ENCODE results near the gene ADCY3. TPM values are rescaled to one million over a fixed set of nuclear protein-coding genes. Genes with fewer than 3 reads are reported as not detected.
"Not testable (repeated sequence)": the region's sequence is repeated elsewhere in the genome, so short reads cannot be mapped to it uniquely, and the experiment has no call there.

ADCY3 gene
- polyA plus RNA-seq, 1 donor (not counting 4 experiments of a cell fraction or from before 2014, with no cell fraction given) = 33.2 TPM

DNA sequence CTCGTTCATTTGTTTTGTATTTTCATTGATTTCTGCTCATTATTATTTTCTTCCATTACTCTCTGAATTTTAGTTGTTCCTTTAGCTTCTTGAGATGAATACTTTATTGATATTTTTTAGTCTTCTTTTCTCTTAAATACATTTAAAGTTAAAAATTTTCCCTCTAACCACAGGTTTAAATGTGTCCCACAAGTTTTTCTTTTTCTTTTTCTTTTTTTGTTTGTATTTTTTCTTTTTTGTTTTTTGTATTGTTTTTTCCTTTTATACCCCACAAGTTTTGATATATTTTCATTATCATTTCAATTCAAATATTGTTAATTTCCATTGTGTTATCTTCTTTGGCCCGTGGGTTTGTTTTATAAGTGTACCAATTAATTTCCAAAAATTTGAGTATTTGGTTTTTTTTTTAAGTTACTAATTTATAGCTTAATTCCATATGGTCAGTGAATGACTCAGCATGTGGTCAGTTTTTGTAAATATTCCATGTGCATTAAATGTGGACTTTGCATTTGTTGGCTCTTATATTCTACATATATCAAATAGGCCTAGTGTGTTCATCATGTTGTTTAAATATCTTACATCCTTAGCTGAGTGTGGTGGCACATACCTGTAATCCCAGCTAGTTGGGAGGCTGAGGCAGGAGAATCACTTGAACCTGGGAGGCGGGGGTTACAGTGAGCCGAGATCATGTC is 110.6 kb downstream of the ADCY3 start:
- Histone ChIP-seq H3K4me1 (ENCODE audit: control insufficient read depth, extremely low read depth, insufficient read depth, low read length) (peaks cover 5% of the 10 kb centered on the region), H3K4me3 (ENCODE audit: control insufficient read depth in 2 of 3, extremely low read depth in 1 of 3, insufficient read depth in 2 of 3, low read depth in 1 of 3, low read length in 3 of 3) (no peak overlapping the region), H3K27ac (ENCODE audit: control insufficient read depth, insufficient read depth, low read length) (no peak overlapping the region), H2AFZ (ENCODE audit: control insufficient read depth, low read length) (no peak overlapping the region), H3K9ac (ENCODE audit: control insufficient read depth, extremely low read depth, insufficient read depth, low read length) (no peak overlapping the region), H3K79me2 (ENCODE audit: control insufficient read depth, insufficient read depth, low read length) (peaks cover 64% of the 10 kb centered on the region), H3K36me3 (ENCODE audit: control insufficient read depth in 2 of 2, extremely low read depth in 1 of 2, insufficient read depth in 2 of 2, low read length in 2 of 2) (peaks cover 0 to 3% of the 10 kb centered on the region in 2 experiments), H3K9me3 (ENCODE audit: control insufficient read depth, low read depth, low read length) (no peaks in the 10 kb centered on the region), H3K4me2 (ENCODE audit: control insufficient read depth, extremely low read depth, insufficient read depth, low read depth, low read length) (no peak overlapping the region), H4K20me1 (ENCODE audit: control insufficient read depth, extremely low read depth, insufficient read depth, low read length) (no peaks in the 10 kb centered on the region), H3K27me3 (ENCODE audit: control insufficient read depth, extremely low read depth, insufficient read depth, low read length) (no peaks in the 10 kb centered on the region), H3K9me1 (ENCODE audit: control insufficient read depth, extremely low read depth, insufficient read depth, low read length) (no peaks in the 10 kb centered on the region)
- TF ChIP-seq, protein P1, sequence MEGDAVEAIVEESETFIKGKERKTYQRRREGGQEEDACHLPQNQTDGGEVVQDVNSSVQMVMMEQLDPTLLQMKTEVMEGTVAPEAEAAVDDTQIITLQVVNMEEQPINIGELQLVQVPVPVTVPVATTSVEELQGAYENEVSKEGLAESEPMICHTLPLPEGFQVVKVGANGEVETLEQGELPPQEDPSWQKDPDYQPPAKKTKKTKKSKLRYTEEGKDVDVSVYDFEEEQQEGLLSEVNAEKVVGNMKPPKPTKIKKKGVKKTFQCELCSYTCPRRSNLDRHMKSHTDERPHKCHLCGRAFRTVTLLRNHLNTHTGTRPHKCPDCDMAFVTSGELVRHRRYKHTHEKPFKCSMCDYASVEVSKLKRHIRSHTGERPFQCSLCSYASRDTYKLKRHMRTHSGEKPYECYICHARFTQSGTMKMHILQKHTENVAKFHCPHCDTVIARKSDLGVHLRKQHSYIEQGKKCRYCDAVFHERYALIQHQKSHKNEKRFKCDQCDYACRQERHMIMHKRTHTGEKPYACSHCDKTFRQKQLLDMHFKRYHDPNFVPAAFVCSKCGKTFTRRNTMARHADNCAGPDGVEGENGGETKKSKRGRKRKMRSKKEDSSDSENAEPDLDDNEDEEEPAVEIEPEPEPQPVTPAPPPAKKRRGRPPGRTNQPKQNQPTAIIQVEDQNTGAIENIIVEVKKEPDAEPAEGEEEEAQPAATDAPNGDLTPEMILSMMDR (optimal IDR thresholded peaks at IDR 0.05 in 1 of 3, IDR thresholded peaks at IDR 0.05 in 1 of 3, conservative IDR thresholded peaks at IDR 0.05 in 1 of 3; ENCODE audit: extremely low read depth in 1 of 3, insufficient read depth in 2 of 3, low read length in 3 of 3) = no peak
- no peak for TF ChIP-seq EZH2 (IDR thresholded peaks at IDR 0.05; ENCODE audit: low read length)
- DNase-seq (ENCODE audit: low read depth, low spot score) (no peak), FAIRE-seq (no peak)
- dilution Hi-C loops (cut with MboI; ENCODE audit: extremely low pct_ligation_motif_present, low sequenced_read_pairs) = no loop called here

- no peak overlapping the region for H3K4me2 ChIP-seq (ENCODE audit: control insufficient read depth, extremely low read depth, insufficient read depth, low read depth, low read length)
- TF ChIP-seq, protein P1 (optimal IDR thresholded peaks at IDR 0.05 in 1 of 3, IDR thresholded peaks at IDR 0.05 in 1 of 3, conservative IDR thresholded peaks at IDR 0.05 in 1 of 3; ENCODE audit: extremely low read depth in 1 of 3, insufficient read depth in 2 of 3, low read length in 3 of 3) = no peak
- no peak for TF ChIP-seq EZH2 (IDR thresholded peaks at IDR 0.05; ENCODE audit: low read length)
- H3K9me3 ChIP-seq (ENCODE audit: control insufficient read depth, low read depth, low read length) = no peaks in the 10 kb centered on the region
- FAIRE-seq = no peak
- no peak overlapping the region for H2AFZ ChIP-seq (ENCODE audit: control insufficient read depth, low read length)
- H3K27me3 ChIP-seq (ENCODE audit: control insufficient read depth, extremely low read depth, insufficient read depth, low read length) = no peaks in the 10 kb centered on the region
- H3K79me2 ChIP-seq (ENCODE audit: control insufficient read depth, insufficient read depth, low read length) = peaks cover 42% of the 10 kb centered on the region
- H3K36me3 ChIP-seq (ENCODE audit: control insufficient read depth in 2 of 2, extremely low read depth in 1 of 2, insufficient read depth in 2 of 2, low read length in 2 of 2) = peaks cover 0 to 3% of the 10 kb centered on the region in 2 experiments
- H3K9ac ChIP-seq (ENCODE audit: control insufficient read depth, extremely low read depth, insufficient read depth, low read length) = no peak overlapping the region
- peaks cover 5% of the 10 kb centered on the region for H3K4me1 ChIP-seq (ENCODE audit: control insufficient read depth, extremely low read depth, insufficient read depth, low read length)
- no peaks in the 10 kb centered on the region for H4K20me1 ChIP-seq (ENCODE audit: control insufficient read depth, extremely low read depth, insufficient read depth, low read length)
- H3K4me3 ChIP-seq (ENCODE audit: control insufficient read depth in 2 of 3, extremely low read depth in 1 of 3, insufficient read depth in 2 of 3, low read depth in 1 of 3, low read length in 3 of 3) = no peak overlapping the region
- no peaks in the 10 kb centered on the region for H3K9me1 ChIP-seq (ENCODE audit: control insufficient read depth, extremely low read depth, insufficient read depth, low read length)
- dilution Hi-C loops (cut with MboI; ENCODE audit: extremely low pct_ligation_motif_present, low sequenced_read_pairs) = no loop called here
- peak overlapping the region; percentile 47 for H3K27ac ChIP-seq (ENCODE audit: control insufficient read depth, insufficient read depth, low read length)
- DNase-seq (ENCODE audit: low read depth, low spot score) = no peak
Measured at GRCh38 chr2:24806661-24807036, 113.4 kb downstream of the ADCY3 start.

DNA sequence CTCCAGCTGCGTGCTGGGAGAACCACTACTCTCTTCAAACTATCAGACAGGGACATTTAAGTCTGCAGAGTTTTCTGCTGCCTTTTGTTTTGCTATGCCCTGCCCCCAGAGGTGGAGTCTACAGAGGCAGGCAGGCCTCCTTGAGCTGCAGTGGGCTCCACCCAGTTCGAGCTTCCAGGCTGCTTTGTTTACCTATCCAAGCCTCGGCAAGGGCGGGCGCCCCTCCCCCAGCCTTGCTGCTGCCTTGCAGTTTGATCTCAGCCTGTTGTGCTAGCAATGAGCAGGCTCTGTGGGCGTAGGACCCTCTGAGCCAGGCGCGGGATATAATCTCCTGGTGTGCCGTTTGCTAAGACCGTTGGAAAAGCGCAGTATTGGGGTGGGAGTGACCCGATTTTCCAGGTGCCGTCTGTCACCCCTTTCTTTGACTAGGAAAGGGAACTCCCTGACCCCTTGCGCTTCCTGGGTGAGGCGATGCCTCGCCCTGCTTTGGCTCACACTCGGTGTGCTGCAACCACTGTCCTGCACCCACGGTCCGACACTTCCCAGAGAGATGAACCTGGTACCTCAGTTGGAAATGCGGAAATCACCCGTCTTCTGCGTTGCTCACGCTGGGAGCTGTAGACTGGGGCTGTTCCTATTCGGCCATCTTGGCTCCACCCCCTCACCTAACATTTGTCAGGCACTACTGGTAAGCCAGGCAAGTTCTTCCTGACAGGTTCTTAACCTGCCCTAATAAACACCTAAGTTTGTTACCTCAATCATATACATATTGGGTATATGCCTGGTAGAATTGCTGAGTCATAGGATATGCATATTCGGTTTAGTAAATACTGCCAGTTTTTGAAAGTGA is 114.0 kb downstream of the ADCY3 start:
- H3K79me2 ChIP-seq (ENCODE audit: control insufficient read depth, insufficient read depth, low read length) = peaks cover 41% of the 10 kb centered on the region
- dilution Hi-C loops (cut with MboI; ENCODE audit: extremely low pct_ligation_motif_present, low sequenced_read_pairs); H3K9me3 ChIP-seq (ENCODE audit: control insufficient read depth, low read depth, low read length); H3K36me3 ChIP-seq (ENCODE audit: control insufficient read depth in 2 of 2, extremely low read depth in 1 of 2, insufficient read depth in 2 of 2, low read length in 2 of 2); FAIRE-seq; H2AFZ ChIP-seq (ENCODE audit: control insufficient read depth, low read length); H3K27me3 ChIP-seq (ENCODE audit: control insufficient read depth, extremely low read depth, insufficient read depth, low read length); H3K4me3 ChIP-seq (ENCODE audit: control insufficient read depth in 2 of 3, extremely low read depth in 1 of 3, insufficient read depth in 2 of 3, low read depth in 1 of 3, low read length in 3 of 3); H3K9me1 ChIP-seq (ENCODE audit: control insufficient read depth, extremely low read depth, insufficient read depth, low read length); DNase-seq (ENCODE audit: low read depth, low spot score); H3K9ac ChIP-seq (ENCODE audit: control insufficient read depth, extremely low read depth, insufficient read depth, low read length); H3K4me2 ChIP-seq (ENCODE audit: control insufficient read depth, extremely low read depth, insufficient read depth, low read depth, low read length); H4K20me1 ChIP-seq (ENCODE audit: control insufficient read depth, extremely low read depth, insufficient read depth, low read length); H3K4me1 ChIP-seq (ENCODE audit: control insufficient read depth, extremely low read depth, insufficient read depth, low read length): not testable (repeated sequence)
- H3K27ac ChIP-seq (ENCODE audit: control insufficient read depth, insufficient read depth, low read length) = peak overlapping the region; percentile 47

All from keratinocyte (primary cell).